Calu3 (cell line): Measurements from ENCODE around the gene XRCC3. TPM values are rescaled to one million over a fixed set of nuclear protein-coding genes. Genes with fewer than 3 reads are reported as not detected.

Experiments used
- BruUV-seq: library from RNA; stranded (reverse); fragments of 400-500 nt; replicated peaks from 2 replicates; lab custom pipeline; 2021; lab: Mats Ljungman, UMichigan
- CTCF ChIA-PET: fragments of 300-600 bp; sonication (Branson Sonifier 250); formaldehyde crosslinking; loops from one replicate; lab custom pipeline; 2022; ENCODE audit warnings: antibody characterized with exemption; lab: Charles Lee
- DNase-seq: peaks from one replicate; pipeline ENCODE4 v3.0.0; 2022
- H3K27ac Mint-ChIP-seq: one replicate; pipeline ENCODE4 v1.8.0; 2022; ENCODE audit warnings: mixed read lengths; ENCODE audit not compliant: unreplicated experiment
- H3K27me3 Mint-ChIP-seq: one replicate; pipeline ENCODE4 v1.8.0; 2022; ENCODE audit warnings: mixed read lengths; ENCODE audit not compliant: unreplicated experiment
- H3K36me3 Mint-ChIP-seq: one replicate; pipeline ENCODE4 v1.8.0; 2022; ENCODE audit warnings: mild to moderate bottlenecking, moderate library complexity, mixed read lengths; ENCODE audit not compliant: insufficient read depth, unreplicated experiment
- H3K4me1 Mint-ChIP-seq: one replicate; pipeline ENCODE4 v1.8.0; 2022; ENCODE audit warnings: mild to moderate bottlenecking, low read depth, mixed read lengths; ENCODE audit not compliant: unreplicated experiment
- H3K4me3 Mint-ChIP-seq: one replicate; pipeline ENCODE4 v1.8.0; 2022; ENCODE audit warnings: mild to moderate bottlenecking, low read depth, moderate library complexity, mixed read lengths; ENCODE audit not compliant: unreplicated experiment
- H3K9me3 Mint-ChIP-seq: one replicate; pipeline ENCODE4 v1.8.0; 2022; ENCODE audit warnings: low read depth, mixed read lengths; ENCODE audit not compliant: unreplicated experiment
- CTCF ChIP-seq: fragments of 200-600 bp; IDR thresholded peaks from one replicate; pipeline ENCODE4 v1.8.0; 2022; ENCODE audit warnings: antibody characterized with exemption; ENCODE audit not compliant: unreplicated experiment
- intact Hi-C: fragments of 100-400 bp; cut with micrococcal nuclease; formaldehyde crosslinking; loops from one replicate; pipeline ENCODE4 v1.10.0; 2022; ENCODE audit not compliant: unreplicated experiment
- total RNA-seq: library from RNA; stranded (reverse); gene quantifications from 2 replicates; pipeline ENCODE4 v1.2.3, GENCODE V29; 2022

The XRCC3 gene
- total RNA-seq, 1 experiment from 2014 or later: 48.6 TPM

- Mint-ChIP-seq H3K9me3 (no peaks in the 10 kb centered on the region), H3K27ac (no peak overlapping the region), H3K4me1 (peaks cover 7% of the 10 kb centered on the region), H3K4me3 (no peak overlapping the region), H3K27me3 (no peaks in the 10 kb centered on the region), H3K36me3 (peaks cover 48% of the 10 kb centered on the region)
- no TSS peak for BruUV-seq
- TF ChIP-seq CTCF: no peak
- CTCF ChIA-PET: no interaction called here
- no peak for DNase-seq
- intact Hi-C loops: no loop called here
Measured at GRCh38 chr14:103708750-103709187, 6.5 kb downstream of the XRCC3 start.

GRCh38 chr14:103707329-103708263 is 7.7 kb downstream of the XRCC3 start:
- BruUV-seq: no TSS peak
- peaks cover 52% of the 10 kb centered on the region for H3K36me3 Mint-ChIP-seq
- intact Hi-C loops: no loop called here

GRCh38 chr14:103706551-103707328 is 8.5 kb downstream of the XRCC3 start:
- BruUV-seq: no TSS peak
- CTCF ChIA-PET: no interaction called here
- Mint-ChIP-seq H3K27ac (no peak overlapping the region), H3K9me3 (no peaks in the 10 kb centered on the region), H3K27me3 (no peaks in the 10 kb centered on the region), H3K4me3 (no peak overlapping the region), H3K4me1 (no peaks in the 10 kb centered on the region), H3K36me3 (peaks cover 58% of the 10 kb centered on the region)
- no peak for DNase-seq
- intact Hi-C loops: no loop called here
- TF ChIP-seq CTCF: no peak

More at GRCh38 chr14:103707329-103708263, 7.7 kb downstream of the XRCC3 start:
- Mint-ChIP-seq H3K4me3 (no peak overlapping the region), H3K4me1 (no peaks in the 10 kb centered on the region), H3K9me3 (no peaks in the 10 kb centered on the region), H3K27ac (no peak overlapping the region), H3K27me3 (no peaks in the 10 kb centered on the region)
- DNase-seq: no peak
- CTCF ChIA-PET: no interaction called here
- no peak for TF ChIP-seq CTCF

GRCh38 chr14:103705504-103706284 is 9.6 kb downstream of the XRCC3 start:
- H3K27ac Mint-ChIP-seq: no peak overlapping the region
- BruUV-seq: no TSS peak
- intact Hi-C loops: no loop called here
- CTCF ChIA-PET: no interaction called here
- H3K36me3 Mint-ChIP-seq: peaks cover 52% of the 10 kb centered on the region
- no peaks in the 10 kb centered on the region for H3K9me3 Mint-ChIP-seq
- H3K27me3 Mint-ChIP-seq: no peaks in the 10 kb centered on the region
- no peak for DNase-seq
- H3K4me3 Mint-ChIP-seq: no peak overlapping the region
- no peaks in the 10 kb centered on the region for H3K4me1 Mint-ChIP-seq
- no peak for TF ChIP-seq CTCF
